Measurements from ENCODE around the gene YBX2.

YBX2 gene

DNA sequence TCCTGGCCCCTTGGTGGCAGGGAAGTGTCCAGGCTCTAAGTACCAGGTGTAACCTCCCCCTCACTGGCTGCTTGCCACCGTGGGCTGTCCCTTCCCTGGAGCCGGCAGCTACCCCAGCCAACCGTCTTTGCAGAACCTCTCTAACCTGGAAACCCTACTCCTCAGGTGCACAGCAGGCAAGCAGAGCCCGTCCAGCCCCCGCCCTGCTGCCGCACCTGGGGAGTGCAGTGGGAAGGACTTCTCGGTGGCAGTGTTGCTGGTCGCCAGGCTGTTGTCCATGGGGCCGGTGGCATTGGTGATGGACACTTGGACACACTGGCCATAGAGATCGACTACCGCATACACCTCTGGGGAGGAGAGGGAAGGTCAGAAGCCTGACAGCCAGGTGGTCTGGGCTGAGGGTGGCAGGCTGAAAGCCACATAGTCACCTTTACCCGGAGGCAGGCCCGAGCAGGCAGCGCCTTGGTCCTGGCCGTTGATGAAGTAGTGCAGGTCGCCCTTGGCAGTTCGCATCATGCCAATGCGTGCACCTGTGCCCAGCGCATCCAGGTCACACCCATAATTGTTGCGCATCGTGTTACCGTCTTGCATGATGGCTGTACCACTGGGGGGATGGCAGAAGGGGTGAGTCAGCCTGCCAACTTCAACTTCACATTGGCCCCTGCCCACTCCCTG is 28.2 kb upstream of the YBX2 start:
- no peak for DNase-seq

DNA sequence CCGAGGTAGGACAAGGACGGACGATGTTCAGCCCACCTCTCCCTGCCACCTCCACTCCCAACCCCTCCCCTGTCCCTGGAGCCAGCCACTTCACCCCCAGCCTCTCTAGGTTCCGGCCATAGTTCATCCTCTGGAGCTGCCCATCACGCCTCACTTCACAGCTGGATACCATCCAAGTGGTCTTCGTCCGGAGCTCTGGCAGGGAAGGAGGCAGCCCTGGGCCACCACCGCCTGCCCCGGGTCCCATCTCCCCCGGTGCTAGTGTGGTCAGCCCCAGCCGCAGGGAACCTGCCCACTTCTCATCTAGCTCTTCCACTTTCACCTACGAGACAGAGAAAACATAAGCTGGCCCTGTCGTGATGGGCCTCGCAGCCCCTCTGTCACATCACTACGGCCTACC is 27.0 kb upstream of the YBX2 start:
- DNase-seq = no peak

DNA sequence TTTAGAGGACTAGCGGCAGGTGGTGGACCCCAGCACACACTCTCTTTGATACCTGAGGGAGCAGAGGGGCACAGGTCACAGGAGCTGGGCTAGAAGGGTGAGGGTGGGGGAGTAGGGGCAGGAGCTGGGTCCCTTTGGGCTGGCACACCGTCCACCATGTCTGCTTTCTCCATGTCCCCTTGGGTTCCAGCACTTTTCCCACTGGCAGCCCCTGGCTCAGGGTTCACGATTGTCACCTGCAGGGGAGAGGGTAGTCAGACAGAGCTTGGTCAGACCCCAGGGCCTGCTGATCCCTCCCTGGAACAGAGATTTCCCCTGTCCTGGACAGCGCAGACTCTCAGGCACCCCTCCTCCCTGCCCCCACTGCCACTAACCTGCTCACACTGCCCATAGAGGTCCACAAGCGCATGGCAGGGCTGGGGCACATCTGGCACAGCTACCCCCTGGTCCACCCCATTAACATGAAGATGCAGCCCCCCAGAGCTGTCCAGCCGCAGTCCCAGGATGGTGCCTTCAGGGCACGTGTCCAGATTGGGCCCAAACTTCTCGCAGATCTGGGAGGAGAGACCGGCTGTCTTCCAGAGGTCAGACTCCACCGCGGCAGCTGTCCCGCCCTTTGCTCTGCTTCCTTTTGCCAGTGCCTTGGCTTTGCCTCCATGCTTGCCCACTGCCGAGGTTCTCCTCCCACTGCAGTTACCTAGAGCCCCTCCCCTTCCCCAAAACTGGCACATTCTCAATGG is 23.9 kb upstream of the YBX2 start:
- no peak for DNase-seq

DNA sequence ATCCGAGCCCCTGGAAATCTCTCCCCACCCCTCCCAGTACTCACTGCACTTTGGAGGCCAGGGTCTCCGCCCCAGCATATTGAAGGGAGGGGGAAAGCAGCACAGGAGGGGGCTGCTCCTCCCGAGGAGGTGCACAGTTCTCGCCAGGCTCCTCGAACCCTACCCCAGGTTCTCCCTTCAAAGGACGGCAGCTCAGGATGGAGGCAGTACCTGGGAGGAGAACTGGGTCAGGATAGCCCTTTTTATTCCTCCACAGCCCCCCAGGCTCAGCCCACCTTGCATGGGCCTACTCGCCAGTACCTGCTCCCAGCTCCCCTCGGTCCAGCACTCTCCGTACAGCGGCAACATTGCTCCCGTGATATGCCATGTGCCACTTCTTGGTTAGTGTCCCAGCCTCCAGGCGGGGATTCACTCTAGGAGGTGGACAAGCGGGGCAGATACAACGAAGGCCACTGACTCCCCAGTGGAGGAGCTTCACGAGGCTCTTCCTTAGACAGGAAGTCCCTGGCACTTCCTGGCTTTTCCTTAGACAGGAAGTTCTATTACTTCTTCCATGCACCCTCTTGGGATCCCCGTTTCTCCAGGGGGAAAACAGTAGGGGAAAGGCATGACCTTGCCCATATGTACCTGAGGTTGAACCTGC is 22.8 kb upstream of the YBX2 start:
- no peak for DNase-seq

DNA sequence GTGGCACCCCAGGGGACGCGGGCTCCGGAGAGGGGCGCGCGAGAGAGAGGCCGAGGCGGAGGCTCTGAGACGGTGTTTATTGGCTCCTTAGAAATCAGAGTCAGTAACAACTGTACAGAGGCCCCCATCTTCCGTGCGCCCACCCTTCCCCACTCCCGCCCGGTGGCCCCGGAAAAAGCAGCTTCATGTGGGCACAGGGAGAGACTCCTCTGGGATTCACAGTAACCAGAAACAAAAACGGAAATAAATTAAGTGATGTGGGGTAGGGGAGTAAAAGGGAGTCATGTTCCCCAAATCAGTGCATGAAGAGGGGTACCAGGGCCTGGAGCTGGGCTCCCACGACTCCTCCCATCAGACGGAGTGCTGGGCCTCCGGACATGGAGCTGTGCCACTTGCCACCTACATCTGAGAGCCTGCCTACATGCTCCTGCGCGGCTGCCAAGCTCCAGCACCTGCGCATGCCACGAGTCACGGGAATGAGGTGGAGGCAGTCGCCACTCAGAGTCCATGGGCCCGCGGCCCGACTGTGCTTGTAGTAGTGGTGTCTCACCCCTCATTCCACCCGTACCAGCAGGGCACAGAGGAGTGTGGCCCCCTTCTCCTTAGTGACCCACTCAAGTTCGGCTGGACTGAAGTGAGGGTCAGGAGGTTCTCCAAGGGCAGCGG is 21.3 kb upstream of the YBX2 start:
- no peak for DNase-seq

DNA sequence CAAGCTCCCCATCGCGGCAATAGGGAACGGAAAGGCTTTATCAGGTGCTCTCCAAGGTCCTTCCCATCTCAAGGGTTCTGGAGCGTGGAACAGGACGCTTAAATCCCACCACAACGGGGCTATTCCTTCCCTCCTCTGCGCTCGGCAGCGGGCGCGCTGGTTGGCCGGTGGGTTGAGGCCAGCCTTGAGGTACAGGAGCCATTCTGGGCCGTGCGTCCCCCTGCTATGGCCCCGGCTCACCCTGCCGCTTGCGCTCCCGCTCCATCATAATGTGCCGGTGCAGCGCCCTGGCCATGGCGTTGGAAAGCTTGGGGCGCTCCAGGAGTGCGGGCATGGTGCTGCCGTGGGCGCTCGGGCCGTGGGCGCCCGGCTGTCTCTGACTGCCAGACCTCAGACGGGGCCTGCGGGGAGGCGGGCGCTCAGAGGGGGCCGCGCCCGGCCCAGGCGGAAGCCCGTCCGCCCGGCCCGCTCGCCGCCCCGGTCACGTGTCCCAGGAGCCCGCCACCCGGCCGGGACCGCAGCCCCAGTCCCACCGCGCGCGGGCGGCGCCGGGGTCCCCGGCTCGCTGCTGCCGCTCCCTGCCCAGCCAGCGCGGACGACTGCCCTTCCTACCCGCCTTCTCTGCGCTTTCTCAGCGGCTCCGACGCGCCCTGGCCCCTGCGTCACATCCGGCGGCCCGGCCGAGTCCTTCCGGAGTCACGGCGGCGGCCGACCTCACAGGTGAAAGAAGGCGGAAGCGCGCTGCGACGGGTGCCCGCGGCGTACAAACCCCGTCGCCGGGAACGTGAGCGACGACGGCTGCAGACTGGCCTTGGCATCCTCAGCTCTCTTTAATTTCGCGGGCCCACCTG is 20.5 kb upstream of the YBX2 start, which contains the start of gene GPS2:
Gene GPS2, minus strand, starts transcription at position 642 of the 851 bp plus-strand sequence. Its CDS starts 308 bp downstream, at position 334.
- peak; percentile 94 for DNase-seq

DNA sequence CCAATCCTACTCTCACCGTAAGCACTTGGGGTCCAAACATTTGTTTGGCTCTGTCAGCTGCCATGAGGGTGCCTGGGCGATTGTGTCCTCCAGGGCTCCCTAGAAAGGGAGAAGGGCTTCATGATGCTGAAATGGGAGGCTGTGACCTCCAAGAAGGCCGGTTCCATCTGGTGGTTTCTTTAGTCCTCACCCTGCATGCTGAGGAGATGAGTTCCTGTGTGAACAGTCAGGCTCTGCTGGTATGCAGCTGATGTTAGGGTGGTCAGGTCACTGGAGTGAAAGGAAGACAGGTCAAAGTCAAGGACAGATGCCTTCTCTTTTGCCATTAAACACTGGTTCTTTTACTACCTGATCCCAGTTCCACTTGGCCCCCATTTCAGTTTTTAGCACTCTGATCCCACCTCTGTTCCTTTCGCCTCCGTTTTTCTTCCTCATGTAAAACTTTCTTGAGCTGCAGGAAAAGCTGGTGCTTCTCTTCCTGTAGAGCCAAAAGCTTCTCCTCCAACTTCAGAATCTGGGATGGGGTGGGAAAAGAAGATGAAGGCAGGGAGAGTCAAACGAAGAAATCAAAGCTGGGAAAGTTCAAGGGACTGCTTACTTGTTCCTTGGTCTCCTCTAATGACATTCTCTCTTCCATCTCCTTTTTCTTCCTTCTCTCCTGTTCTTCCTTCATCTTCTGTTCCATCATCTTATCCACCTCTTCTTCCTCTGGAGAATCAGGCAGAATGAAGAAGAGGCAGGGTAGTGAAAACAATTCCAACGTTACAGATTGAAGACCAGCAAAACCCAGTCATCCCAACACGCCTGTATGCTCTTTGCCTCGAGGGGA is 19.7 kb upstream of the YBX2 start:
- DNase-seq = no peak

DNA sequence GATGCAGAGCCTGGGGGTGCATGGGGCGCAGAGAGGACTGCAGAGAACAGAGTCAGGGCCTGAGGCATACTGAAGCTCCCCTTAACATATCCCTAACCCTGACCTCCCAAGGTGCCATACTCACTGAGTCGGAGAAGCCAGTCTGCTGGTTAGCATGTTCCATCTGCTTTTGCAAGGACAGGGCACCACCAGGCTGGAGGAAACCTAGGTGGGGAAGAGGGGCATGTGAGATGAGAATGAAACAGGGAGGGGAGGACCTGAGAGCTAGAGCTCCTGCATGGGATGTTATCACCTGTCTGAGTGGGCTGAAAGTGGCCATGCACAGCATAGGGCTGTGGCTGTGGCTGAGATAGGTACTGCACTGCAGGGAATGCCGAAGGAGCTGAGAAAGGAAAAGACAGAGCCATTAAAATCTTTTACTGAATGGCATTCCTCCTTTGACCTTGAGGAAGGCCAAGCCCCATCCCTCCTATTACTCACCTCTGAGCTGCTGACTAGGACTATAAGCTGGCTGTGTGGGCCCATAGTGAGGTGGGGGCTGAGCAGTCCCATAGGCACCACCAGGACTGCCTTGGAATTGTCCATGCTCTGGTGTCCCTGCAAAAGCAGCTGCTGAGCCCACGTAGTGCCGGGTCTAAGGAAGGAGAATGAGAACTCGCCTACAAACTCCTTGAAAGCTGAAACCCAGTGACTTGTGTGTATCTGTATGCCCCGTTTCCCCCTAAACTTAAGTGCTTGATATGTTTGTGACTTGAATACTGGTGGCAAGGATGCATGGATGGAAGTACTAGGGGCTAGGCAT is 18.9 kb upstream of the YBX2 start:
- no peak for DNase-seq

DNA sequence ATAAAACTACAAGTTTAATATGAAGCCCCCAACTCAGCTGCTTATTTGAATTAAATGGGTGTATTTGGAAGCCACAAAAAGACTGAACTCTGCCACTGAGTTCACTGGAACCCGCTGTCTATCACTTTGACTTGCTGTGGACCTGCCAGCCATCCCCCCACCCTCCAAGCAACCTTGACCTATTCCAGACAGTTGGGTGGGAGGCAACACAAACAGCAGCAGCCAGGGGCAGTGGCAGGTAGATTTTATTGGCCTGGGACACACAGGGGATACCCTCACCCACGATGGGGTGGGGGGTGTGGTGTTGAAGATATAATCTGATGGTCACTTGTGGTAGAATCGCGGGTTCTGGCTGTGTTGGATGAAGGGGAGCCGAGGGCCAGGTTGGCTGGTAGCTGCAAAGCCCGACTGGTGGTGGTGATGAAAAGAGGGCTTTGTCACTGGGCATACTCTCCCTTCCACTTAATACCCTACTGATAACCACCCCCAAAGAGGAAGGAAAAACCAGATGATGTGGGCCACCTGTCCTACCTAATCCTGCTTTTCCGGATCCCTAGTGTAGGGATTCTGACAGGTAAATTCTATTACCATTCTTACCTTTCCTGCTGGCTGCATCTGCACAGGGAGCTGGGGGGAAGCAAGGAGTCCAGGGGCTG is 18.1 kb upstream of the YBX2 start:
- no peak for DNase-seq

DNA sequence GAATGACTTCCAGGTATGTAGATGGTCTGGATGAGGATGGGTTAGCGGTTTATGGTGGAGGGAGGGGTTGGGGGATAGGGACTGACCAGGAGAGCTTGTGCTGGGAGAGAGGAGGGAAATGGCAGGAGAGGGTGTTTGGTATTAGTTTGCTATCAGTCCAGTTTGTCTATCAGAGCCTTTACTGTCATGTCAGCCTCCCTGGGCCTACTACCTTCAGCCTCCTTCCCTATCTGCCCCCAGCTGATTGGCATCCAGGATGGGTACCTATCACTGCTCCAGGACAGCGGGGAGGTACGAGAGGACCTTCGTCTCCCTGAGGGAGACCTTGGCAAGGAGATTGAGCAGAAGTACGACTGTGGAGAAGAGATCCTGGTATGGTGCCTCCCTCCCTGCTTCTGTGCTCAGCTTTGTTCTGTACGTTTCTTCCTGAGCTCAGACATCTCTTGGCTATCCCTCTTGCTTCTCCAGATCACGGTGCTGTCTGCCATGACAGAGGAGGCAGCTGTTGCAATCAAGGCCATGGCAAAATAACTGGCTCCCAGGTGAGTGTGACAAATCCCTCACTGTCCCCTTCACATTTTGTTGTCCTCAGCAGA is 16.8 kb upstream of the YBX2 start:
- DNase-seq = no peak

DNA sequence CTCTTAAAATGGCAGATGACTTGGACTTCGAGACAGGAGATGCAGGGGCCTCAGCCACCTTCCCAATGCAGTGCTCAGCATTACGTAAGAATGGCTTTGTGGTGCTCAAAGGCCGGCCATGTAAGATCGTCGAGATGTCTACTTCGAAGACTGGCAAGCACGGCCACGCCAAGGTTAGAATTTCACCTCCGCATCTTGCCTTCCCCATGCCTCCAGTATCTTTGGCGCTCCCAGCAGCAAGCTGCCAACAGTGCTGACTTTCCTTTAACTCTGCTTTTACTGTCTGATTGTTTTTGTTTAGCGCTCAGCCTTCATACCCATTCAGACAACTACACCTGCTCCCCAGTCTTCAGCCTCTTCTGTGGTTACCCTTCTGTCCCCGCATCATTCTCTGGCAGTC is 15.2 kb upstream of the YBX2 start:
- no peak for DNase-seq

DNA sequence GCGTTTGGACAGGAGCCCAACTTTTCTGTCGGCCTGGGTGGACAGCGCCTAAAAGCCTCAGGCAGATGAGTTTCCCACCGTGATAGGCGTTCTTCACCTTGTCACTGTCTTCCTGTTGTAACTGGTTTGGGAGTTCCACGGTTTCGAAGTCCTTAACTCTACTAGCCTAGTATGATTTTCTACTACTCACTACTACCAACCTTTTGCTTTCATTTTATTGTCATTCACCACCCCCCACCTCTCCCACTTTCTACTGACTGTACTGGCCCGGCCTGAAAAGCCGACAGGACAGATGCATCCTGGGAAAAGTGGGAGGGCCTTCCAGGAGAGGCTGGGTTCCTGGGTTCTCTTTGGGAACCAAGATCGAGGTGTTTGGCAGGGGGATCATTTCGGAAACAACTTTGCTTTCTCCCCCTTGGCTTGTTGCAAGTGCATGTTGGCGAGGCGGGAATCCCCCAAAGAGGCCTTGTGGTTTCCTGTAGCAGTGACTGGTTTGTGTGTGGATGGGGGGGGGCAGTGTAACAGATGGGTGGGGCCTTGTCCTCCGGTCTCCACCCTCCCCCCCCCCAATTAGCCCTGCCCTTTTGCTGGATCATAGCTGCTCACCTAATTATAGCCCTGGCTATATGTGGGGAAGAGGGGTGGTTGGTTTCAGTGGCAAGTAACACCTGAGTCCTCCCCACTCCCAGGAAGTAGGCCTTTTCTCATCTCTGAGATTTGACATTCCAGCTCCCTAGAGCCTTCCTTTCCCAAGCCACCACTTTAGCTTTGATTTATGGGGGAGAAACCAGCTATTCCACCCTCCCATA is 14.4 kb upstream of the YBX2 start:
- peak; percentile 84 for DNase-seq

DNA sequence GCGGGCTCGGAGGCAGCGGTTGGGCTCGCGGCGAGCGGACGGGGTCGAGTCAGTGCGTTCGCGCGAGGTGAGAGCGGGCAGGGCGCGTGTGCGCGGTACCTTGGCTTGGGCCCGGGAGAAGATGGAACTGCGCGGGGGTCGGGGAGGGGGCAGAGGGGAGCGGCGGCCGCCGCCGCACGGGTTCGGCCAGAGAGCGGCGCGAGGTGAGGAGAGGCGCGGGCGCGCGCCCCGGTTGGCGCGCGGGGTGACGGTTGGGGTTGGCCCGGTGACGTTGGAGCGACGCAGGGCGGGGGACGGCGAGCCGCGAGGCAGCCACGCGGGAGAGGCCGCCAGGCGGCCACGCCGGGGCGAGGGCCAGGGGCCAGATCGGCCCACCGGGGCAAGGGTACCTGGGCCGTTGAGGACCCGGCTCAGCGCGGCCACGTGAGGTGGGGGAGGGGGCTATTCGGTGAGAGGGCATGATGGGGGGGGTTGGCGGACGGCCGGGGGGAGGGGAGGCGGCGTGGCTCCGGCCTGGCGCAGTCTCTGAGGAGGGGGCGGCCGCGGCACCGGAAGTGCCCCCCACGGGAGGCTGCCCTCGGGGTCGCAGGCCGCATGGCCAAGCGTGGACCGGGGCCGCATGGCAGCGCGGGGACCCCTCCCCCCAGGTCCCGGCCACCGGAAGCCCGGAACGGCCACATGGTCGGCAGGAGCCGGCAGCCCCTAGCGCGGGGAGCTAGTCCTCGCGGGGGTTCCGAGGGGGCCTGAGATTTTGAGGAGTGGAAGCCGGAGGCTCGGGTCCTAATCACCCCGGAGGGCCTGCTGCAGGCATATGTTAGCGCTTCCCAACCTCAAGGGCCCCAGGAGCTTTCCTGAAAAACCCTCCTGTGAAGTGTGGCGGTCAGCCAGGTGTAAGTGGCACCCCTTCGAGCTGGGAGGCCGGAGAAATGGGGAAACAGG is 13.5 kb upstream of the YBX2 start:
- peak; percentile 59 for DNase-seq

DNA sequence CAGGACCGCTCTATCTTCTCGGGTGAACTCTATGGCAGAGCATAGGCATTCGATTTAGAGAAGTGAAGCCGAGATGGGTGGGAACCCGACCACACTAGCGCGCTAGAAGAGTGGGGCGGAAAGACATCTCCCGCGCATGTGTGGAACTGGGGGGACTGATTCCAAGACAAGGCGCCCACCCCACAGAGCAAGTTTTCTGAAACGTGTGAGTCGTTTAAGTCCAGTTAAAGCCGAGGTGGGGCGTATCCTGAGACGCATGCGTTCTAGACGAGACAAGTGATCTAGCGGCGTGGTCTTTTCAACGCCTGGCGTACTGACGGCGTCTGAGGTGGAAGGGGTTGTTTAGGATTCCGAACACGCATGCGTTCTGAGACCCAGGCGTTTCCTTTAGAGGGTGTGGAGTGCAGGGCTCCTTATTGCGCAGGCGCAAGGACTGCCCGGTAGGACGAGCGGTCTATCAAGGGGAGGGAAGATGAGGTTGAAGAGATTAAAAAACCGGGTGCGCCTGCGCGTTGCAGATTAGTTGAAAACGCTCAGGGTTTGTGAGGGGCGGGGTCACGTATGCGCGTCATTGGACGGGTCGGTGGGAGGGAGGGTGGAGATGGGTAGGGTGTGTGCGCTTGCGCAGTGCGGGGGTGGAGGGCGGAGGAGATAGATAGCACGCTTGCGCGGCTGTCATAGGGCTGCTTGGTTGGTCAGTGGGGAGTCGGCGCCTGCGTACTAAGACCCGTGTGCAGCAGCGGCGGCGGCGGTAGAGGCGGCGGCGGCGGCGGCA is 12.7 kb upstream of the YBX2 start, which contains the start of gene EIF5A:
Gene EIF5A, plus strand, starts transcription at position 718 of the 775 bp plus-strand sequence. CDS start 2,008 bp downstream, outside the sequence.
- DNase-seq = peak; percentile 100

DNA sequence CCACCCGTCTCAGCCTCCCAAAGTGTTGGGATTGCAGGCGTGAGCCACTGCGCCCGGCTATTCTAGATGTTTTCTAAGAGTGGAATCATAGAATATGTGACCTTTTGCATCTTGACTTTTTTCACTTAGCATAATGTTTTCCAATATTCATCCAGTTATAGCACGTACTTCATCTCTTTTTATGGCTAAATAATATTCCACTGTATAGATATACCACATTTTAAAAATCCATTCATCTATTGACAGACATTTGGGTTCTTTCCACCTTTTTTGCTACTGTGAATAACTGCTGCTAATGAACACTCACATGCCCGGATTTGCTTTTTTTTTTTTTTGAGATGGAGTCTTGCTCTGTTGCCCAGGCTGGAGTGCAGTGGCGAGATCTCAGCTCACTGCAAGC is 9.7 kb upstream of the YBX2 start:
- DNase-seq = no peak

DNA sequence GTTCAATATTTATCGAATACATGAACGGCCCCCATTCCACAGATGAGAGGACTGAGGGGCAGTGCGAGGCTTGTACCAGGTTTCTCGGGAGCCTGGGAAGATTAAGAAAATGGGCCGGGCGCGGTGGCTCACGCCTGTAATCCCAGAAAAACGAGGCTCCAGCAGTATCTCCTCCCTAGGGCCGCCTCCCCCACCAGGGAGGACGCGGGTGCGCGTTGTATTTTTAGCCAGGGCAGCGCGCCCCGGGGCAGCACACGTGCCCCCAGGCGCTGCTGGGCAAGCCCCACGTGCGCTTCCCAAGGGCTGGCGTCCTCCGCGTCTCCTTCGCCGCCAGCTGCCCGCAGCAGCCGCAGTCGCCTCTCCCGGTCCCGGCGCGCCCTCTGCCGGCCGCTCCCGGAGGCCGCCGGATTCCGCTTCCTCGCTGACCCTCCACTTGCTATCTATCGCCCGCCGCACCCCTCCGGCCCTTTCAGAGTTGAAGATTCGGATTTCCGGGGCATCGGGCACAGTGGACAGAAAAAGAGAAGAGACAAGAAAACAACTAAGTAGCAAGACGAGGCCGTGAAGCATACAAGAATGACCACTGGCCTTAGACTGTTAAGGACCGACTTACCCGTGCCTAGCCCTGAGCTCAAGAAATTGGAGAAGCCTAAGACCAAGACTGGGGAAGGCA is 1.9 kb upstream of the YBX2 start:
- DNase-seq = peak; percentile 48

Data from activated CD4-positive, alpha-beta T cell treated with anti-CD3 and anti-CD28 coated beads, Interleukin-2, amount 50 U/mL, for 1 hour (primary cell).